NB4 (cell line): ENCODE results near the gene RABEP2.

Source experiments
- POLR2A ChIP-seq: IDR thresholded peaks from 2 replicates; pipeline ENCODE4 v1.6.1; 2011; ENCODE audit warnings: mild to moderate bottlenecking; ENCODE audit not compliant: insufficient read length; ENCODE audit errors: extremely low read depth
- TF ChIP-seq, protein P1 (sequence below): IDR thresholded peaks from one replicate; pipeline ENCODE4 v1.5.1; 2012; ENCODE audit warnings: low read depth, low read length
- TF ChIP-seq, protein P2 (sequence below): IDR thresholded peaks from 2 replicates; pipeline ENCODE4 v1.6.1; 2011; ENCODE audit warnings: low read depth, low read length

- no peak for TF ChIP-seq POLR2A
- TF ChIP-seq, protein P1, sequence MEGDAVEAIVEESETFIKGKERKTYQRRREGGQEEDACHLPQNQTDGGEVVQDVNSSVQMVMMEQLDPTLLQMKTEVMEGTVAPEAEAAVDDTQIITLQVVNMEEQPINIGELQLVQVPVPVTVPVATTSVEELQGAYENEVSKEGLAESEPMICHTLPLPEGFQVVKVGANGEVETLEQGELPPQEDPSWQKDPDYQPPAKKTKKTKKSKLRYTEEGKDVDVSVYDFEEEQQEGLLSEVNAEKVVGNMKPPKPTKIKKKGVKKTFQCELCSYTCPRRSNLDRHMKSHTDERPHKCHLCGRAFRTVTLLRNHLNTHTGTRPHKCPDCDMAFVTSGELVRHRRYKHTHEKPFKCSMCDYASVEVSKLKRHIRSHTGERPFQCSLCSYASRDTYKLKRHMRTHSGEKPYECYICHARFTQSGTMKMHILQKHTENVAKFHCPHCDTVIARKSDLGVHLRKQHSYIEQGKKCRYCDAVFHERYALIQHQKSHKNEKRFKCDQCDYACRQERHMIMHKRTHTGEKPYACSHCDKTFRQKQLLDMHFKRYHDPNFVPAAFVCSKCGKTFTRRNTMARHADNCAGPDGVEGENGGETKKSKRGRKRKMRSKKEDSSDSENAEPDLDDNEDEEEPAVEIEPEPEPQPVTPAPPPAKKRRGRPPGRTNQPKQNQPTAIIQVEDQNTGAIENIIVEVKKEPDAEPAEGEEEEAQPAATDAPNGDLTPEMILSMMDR: no peak
- TF ChIP-seq, protein P2, sequence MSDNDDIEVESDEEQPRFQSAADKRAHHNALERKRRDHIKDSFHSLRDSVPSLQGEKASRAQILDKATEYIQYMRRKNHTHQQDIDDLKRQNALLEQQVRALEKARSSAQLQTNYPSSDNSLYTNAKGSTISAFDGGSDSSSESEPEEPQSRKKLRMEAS: no peak
These were observed 47.4 kb downstream of the RABEP2 start for GRCh38 chr16:28877655-28878000.
